Astrocyte (in vitro differentiated cells and primary cell): ENCODE results near the gene TCF7L2. TPM values are rescaled to one million over a fixed set of nuclear protein-coding genes. Genes with fewer than 3 reads are reported as not detected.

Source experiments
- DNase-seq: peaks from one replicate; pipeline ENCODE4 v3.0.0-alpha.2; 2010; ENCODE audit warnings: low read depth
- FAIRE-seq: peaks from 2 replicates; lab custom pipeline; 2011; peaks lifted over from hg19 to GRCh38; lab: Jason Lieb, UNC
- H2AFZ ChIP-seq: 2 replicates; pipeline ENCODE4 v1.6.0; 2012; ENCODE audit warnings: low read depth, low read length, inconsistent platforms
- H3K27ac ChIP-seq: 2 replicates; pipeline ENCODE4 v1.5.1; 2011; ENCODE audit warnings: low read depth, low read length, inconsistent platforms
- H3K27me3 ChIP-seq: 2 replicates; pipeline ENCODE4 v1.6.0; 2011; ENCODE audit warnings: low read length, inconsistent platforms; ENCODE audit not compliant: insufficient read depth
- H3K36me3 ChIP-seq: 2 replicates; pipeline ENCODE4 v1.5.1; 2011; ENCODE audit warnings: low read length, inconsistent platforms; ENCODE audit not compliant: insufficient read depth
- H3K4me1 ChIP-seq: 2 replicates; pipeline ENCODE4 v1.5.1; 2011; ENCODE audit warnings: low read length, inconsistent platforms; ENCODE audit not compliant: insufficient read depth
- H3K4me2 ChIP-seq: 2 replicates; pipeline ENCODE4 v1.6.0; 2012; ENCODE audit warnings: low read length, inconsistent platforms
- H3K4me3 ChIP-seq: 2 replicates; pipeline ENCODE4 v1.5.1; 2011; ENCODE audit warnings: low read depth, mild to moderate bottlenecking, low read length, inconsistent platforms; ENCODE audit not compliant: insufficient read depth
- H3K79me2 ChIP-seq: 2 replicates; pipeline ENCODE4 v1.6.0; 2012; ENCODE audit warnings: mild to moderate bottlenecking, low read length, inconsistent platforms; ENCODE audit not compliant: insufficient read depth
- H3K9ac ChIP-seq: 2 replicates; pipeline ENCODE4 v1.6.0; 2012; ENCODE audit warnings: mild to moderate bottlenecking, low read length, inconsistent platforms
- H3K9me3 ChIP-seq: 2 replicates; pipeline ENCODE4 v1.5.1; 2012; ENCODE audit warnings: low read depth, mild to moderate bottlenecking, low read length, inconsistent platforms; ENCODE audit not compliant: insufficient read depth
- H4K20me1 ChIP-seq: 2 replicates; pipeline ENCODE4 v1.6.0; 2012; ENCODE audit warnings: low read length, inconsistent platforms; ENCODE audit not compliant: insufficient read depth
- H3K27ac Mint-ChIP-seq: one replicate; pipeline ENCODE4 v1.8.0; 2021; ENCODE audit warnings: mild to moderate bottlenecking, mixed read lengths; ENCODE audit not compliant: unreplicated experiment
- H3K27me3 Mint-ChIP-seq: one replicate; pipeline ENCODE4 v1.8.0; 2021; ENCODE audit warnings: low read depth, mixed read lengths; ENCODE audit not compliant: unreplicated experiment
- H3K36me3 Mint-ChIP-seq: one replicate; pipeline ENCODE4 v1.8.0; 2021; ENCODE audit warnings: low read depth, mixed read lengths; ENCODE audit not compliant: unreplicated experiment
- H3K4me1 Mint-ChIP-seq: one replicate; pipeline ENCODE4 v1.8.0; 2021; ENCODE audit warnings: low read depth, mixed read lengths; ENCODE audit not compliant: unreplicated experiment
- H3K4me3 Mint-ChIP-seq: one replicate; pipeline ENCODE4 v1.8.0; 2021; ENCODE audit warnings: mild to moderate bottlenecking, moderate library complexity, mixed read lengths; ENCODE audit not compliant: unreplicated experiment
- H3K9me3 Mint-ChIP-seq: one replicate; pipeline ENCODE4 v1.8.0; 2021; ENCODE audit warnings: mild to moderate bottlenecking, mixed read lengths; ENCODE audit not compliant: unreplicated experiment
- CTCF ChIP-seq: IDR thresholded peaks from 2 replicates; pipeline ENCODE4 v1.5.1; 2011; ENCODE audit warnings: low read depth, mild to moderate bottlenecking, inconsistent platforms, low read length, moderate library complexity; ENCODE audit not compliant: insufficient read depth
- EZH2 ChIP-seq: IDR thresholded peaks from 2 replicates; pipeline ENCODE4 v1.6.1; 2012; ENCODE audit warnings: mild to moderate bottlenecking, low read length, inconsistent platforms; ENCODE audit not compliant: insufficient read depth
- total RNA-seq: library from RNA; stranded (reverse); gene quantifications from 2 replicates; pipeline ENCODE4 v1.2.1, GENCODE V29; 2021

TCF7L2 gene
- total RNA-seq, 1 donor from 2014 or later, result 52.4 TPM

GRCh38 chr10:113177156-113177935 lies 227.3 kb downstream of the TCF7L2 start:
- no peaks in the 10 kb centered on the region for H3K36me3 ChIP-seq
- no peak for DNase-seq
- H3K9me3 Mint-ChIP-seq, result no peaks in the 10 kb centered on the region
- H3K27me3 ChIP-seq, result peaks cover 5% of the 10 kb centered on the region
- H3K4me3 ChIP-seq, result no peak overlapping the region
- H3K4me3 Mint-ChIP-seq, result no peak overlapping the region
- H2AFZ ChIP-seq, result no peak overlapping the region
- H3K9me3 ChIP-seq, result no peaks in the 10 kb centered on the region
- no peak overlapping the region for H3K27ac Mint-ChIP-seq
- no peaks in the 10 kb centered on the region for H3K4me1 ChIP-seq
- peaks cover 2% of the 10 kb centered on the region for H3K4me1 Mint-ChIP-seq
- no peaks in the 10 kb centered on the region for H3K79me2 ChIP-seq
- no peak overlapping the region for H3K9ac ChIP-seq
- no peaks in the 10 kb centered on the region for H4K20me1 ChIP-seq
- TF ChIP-seq CTCF, result no peak
- TF ChIP-seq EZH2, result no peak
- H3K36me3 Mint-ChIP-seq, result no peaks in the 10 kb centered on the region
- H3K4me2 ChIP-seq, result no peak overlapping the region
- H3K27me3 Mint-ChIP-seq, result peaks cover 5% of the 10 kb centered on the region
- no peak overlapping the region for H3K27ac ChIP-seq
- no peak for FAIRE-seq

- no peaks in the 10 kb centered on the region for H3K79me2 ChIP-seq
- Mint-ChIP-seq H3K9me3 (no peaks in the 10 kb centered on the region), H3K27ac (peak overlapping the region; percentile 27), H3K27me3 (peaks cover 5% of the 10 kb centered on the region), H3K36me3 (no peaks in the 10 kb centered on the region), H3K4me1 (peaks cover 2% of the 10 kb centered on the region), H3K4me3 (no peak overlapping the region)
- H4K20me1 ChIP-seq, result no peaks in the 10 kb centered on the region
- H3K4me1 ChIP-seq, result no peaks in the 10 kb centered on the region
- no peaks in the 10 kb centered on the region for H3K9me3 ChIP-seq
- H3K9ac ChIP-seq, result no peak overlapping the region
- no peak overlapping the region for H2AFZ ChIP-seq
- H3K27ac ChIP-seq, result no peak overlapping the region
- H3K36me3 ChIP-seq, result no peaks in the 10 kb centered on the region
- FAIRE-seq, result no peak
- H3K4me2 ChIP-seq, result no peak overlapping the region
- no peak overlapping the region for H3K4me3 ChIP-seq
- DNase-seq, result no peak
- TF ChIP-seq EZH2, result no peak
- TF ChIP-seq CTCF, result no peak
- peaks cover 5% of the 10 kb centered on the region for H3K27me3 ChIP-seq
Measured at GRCh38 chr10:113177936-113178335, 227.9 kb downstream of the TCF7L2 start.

DNA sequence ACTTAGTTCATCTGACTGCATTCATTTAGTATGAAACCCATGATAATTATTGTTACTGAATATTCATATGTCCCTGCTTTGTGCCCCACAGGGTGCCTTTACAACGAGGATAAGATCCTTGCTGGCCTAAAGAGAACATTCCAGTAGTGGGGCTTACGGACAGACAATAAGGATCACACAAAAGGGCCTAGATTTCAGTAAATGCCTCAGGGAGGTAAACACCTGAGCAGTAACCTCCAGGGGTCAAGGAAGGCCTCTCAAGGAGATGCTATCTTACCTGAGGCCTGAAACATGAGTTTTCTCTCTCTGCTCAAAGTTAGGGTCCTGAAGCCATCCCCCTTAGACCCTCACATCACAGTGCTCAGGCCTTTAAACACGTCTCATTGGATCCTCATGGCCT lies 228.7 kb downstream of the TCF7L2 start:
- Histone ChIP-seq H3K9me3 (no peaks in the 10 kb centered on the region), H3K27ac (no peak overlapping the region), H4K20me1 (no peaks in the 10 kb centered on the region), H3K79me2 (no peaks in the 10 kb centered on the region), H3K36me3 (no peaks in the 10 kb centered on the region), H3K4me2 (no peak overlapping the region), H3K9ac (no peak overlapping the region), H2AFZ (no peak overlapping the region), H3K4me1 (no peaks in the 10 kb centered on the region), H3K27me3 (peaks cover 5% of the 10 kb centered on the region), H3K4me3 (no peak overlapping the region)
- DNase-seq (no peak), FAIRE-seq (no peak)
- peaks cover 8% of the 10 kb centered on the region for H3K27me3 Mint-ChIP-seq
- H3K27ac Mint-ChIP-seq, result no peak overlapping the region
- H3K4me1 Mint-ChIP-seq, result peaks cover 2% of the 10 kb centered on the region
- TF ChIP-seq CTCF, result no peak
- TF ChIP-seq EZH2, result no peak
- H3K9me3 Mint-ChIP-seq, result no peaks in the 10 kb centered on the region
- no peak overlapping the region for H3K4me3 Mint-ChIP-seq
- H3K36me3 Mint-ChIP-seq, result peaks cover under 1% of the 10 kb centered on the region
